WI38 (cell line): Measurements from ENCODE around the gene DENND6B.

Source experiments
- H3K4me3 ChIP-seq: 2 replicates; pipeline ENCODE4 v1.5.1; 2011; ENCODE audit warnings: low read depth, mild to moderate bottlenecking, control low read depth, low read length
- TF ChIP-seq, protein P1 (sequence below): IDR thresholded peaks from 2 replicates; pipeline ENCODE4 v1.5.1; 2012; ENCODE audit warnings: low read depth, mild to moderate bottlenecking, control low read depth, low read length

The DENND6B gene

DNA sequence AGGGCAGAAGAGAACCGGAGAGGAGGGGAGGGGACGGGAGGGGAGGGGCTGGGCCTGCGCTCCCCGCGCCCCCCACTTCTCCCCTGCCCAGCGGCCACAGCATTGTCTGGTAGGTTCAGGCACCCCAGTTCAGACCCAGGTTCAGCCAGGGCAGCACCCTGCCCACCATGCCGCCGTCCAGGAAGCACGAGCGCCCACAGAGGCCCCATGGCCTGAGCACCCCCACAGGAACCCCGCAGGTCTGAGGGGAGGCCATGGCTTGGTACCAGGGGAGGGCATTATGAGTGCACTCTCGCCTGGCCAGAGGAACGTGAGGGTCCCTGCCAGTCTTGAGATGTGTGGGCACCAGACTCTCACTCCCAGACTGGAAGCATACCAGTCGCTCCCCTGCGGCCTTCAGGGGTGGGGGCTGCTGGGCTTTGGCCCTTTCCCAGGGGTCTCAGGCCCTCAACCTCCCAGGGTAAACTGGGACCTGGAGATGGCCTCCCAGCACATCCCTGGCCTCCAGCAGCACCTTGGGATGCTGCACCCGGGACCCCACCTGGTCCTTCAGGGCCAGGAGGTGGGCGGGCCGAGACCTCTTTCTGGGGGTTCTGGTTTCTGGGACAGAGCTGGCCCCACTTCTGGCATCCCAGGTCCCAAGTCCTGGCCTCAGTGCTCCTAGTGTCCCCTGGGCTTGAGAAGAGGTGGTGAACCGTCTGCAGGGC is 18.8 kb downstream of the DENND6B start:
- H3K4me3 ChIP-seq: no peak overlapping the region
- TF ChIP-seq, protein P1, sequence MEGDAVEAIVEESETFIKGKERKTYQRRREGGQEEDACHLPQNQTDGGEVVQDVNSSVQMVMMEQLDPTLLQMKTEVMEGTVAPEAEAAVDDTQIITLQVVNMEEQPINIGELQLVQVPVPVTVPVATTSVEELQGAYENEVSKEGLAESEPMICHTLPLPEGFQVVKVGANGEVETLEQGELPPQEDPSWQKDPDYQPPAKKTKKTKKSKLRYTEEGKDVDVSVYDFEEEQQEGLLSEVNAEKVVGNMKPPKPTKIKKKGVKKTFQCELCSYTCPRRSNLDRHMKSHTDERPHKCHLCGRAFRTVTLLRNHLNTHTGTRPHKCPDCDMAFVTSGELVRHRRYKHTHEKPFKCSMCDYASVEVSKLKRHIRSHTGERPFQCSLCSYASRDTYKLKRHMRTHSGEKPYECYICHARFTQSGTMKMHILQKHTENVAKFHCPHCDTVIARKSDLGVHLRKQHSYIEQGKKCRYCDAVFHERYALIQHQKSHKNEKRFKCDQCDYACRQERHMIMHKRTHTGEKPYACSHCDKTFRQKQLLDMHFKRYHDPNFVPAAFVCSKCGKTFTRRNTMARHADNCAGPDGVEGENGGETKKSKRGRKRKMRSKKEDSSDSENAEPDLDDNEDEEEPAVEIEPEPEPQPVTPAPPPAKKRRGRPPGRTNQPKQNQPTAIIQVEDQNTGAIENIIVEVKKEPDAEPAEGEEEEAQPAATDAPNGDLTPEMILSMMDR: no peak

DNA sequence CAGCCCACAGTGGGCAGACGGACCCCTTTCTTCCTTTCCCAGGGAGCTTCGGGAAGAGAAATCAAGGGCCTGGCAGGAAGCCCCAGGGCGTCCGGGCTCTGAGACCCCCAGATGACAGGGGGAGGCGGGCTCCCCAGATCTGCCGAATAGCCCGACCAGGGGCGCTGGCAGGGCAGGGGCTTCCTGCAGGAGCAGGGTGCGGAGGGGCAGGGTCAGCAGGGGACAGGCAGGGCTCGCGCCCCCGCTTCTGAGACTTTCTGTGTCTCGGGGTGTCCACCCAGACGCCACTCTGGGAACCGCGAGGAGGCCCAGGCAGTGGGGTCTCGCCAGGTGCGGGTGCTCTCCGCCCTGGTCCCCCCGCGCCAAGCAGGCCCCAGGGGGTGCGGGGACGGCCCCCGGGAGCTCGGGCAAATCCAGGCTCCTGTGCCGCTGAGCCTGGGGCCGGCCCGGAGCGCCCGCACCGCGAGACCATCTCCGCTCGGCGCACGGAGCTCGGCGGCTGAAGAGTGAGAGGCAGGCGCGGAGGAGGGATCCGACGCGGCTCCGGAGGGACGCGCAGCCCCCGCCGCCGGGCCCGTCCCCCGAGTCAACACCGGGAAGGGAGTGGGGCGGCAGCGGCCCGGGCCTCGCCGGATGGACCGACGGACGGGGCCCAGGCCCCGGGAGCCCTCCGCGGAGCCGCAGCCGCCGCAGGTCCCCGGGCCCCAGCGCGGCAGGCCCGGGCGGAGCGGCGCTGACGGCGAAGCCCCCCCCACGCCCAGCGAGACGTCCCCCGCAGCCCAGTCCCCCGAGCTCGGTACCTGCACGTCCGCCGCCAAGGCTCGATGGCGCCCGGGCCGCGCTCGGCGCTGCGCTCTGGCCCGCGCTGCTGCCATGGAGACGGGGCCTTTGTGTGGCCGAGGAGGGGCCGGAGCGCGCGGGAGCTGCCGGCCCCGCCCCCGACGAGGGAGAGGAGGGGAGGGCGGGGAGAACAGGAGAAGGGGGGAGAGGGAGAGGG is 19.8 kb downstream of the DENND6B start, which contains the start of gene PLXNB2:
Gene PLXNB2, minus strand, starts transcription at position 894 of the 997 bp plus-strand sequence. CDS start 17,062 bp downstream, outside the sequence.
- TF ChIP-seq, protein P1: no peak
- peak within 1 kb of the TSS; percentile 94 for H3K4me3 ChIP-seq

DNA sequence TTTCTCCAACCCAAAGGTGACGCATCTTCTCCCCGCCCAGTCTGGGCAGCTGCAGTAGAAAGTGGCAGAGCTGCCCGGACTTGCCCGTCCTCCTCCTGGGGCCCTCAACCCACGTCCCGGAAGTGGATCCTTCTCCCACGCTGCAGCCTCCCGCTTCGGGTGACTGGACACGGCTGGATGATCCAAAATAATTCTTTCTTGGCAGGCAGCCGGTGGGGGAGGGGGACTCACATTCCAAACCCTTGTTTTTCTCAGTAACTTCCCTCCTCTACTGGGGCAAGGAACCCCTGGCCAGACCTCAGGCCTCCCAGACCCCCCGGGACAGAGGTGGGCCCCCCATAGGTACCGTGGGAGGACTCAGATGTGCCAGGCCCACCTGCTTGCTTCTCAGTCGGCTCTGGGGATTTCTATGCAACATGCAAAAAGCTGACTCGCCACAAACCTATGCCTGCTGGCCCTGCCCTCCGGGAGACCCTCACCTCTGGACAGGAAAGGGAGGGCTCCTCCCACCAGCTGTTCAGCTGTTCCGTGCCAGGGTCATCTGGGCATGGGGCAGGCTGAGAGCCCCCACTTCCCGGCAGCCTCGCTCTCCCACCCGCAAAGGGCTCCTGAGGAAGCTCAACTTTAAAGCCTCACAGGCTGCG is 20.8 kb downstream of the DENND6B start:
- TF ChIP-seq, protein P1: no peak
- H3K4me3 ChIP-seq: peak overlapping the region; percentile 94

DNA sequence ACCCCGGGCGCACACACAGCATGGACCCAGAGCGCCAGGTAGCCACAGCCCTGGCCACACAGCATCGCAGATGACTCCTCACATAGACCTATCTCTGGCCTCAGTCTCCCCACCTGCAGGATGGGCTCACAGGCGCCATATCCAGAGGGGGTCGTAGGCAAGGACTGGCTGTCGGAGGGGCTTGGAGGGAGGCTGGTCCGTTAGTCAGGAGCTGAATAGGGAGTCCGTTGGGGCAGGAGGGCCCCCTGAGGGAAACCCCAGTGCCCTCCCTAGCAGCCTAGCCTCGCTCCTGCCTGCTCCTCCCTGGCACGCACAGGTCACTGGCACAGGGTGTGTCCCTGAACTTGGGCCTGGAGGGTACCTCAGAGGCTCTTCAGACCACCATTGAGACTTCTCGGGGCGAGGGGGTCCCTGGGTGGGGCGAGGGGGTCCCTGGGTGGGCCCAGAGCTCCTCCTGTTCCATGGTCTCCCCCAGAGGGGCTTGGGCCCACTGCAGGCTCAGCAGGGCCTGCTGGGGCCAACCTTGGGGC is 21.4 kb downstream of the DENND6B start:
- H3K4me3 ChIP-seq: peak overlapping the region; percentile 94
- TF ChIP-seq, protein P1: no peak

DNA sequence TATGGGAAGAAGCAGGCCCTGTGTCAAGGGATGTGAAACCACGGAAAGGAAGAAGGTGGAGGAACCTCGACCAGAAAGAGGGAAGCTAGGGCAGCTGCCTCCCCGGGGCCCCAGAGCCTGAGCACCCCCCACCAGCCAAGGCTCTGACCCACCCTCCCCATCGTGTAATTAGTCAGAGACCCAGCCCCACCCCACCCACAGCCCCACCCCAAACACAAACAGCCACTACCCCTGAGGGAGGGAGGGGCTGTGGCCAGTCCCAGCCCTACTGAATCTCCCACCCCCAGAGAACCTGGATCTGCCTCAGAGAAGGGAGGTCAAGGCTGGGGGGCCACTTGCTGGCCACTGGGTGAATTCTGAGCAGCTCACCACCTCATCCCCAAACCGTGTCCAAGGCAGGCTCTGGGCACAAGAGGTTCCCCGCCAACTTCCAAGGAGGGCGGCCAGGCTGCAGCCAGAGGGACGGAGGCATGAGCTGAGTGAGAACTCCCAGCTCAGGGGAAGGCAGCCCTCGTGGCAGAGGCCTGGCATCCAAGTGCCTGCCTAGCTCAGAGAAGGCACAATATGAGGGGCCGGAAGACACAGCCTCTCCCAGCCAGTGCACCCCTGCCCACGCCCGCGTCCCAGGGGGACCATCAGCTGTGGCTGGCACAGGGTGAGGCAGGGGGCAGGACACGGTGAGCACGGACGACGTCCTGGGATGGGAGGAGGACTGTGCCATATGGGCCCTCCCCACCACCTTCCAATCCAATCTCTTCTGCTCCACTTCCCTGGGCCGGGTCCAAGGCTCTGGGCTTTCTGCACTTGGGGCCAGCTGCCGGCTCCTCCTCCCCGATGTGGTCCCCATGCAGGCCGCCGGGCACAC is 22.1 kb downstream of the DENND6B start:
- TF ChIP-seq, protein P1: no peak
- peak overlapping the region; percentile 94 for H3K4me3 ChIP-seq

DNA sequence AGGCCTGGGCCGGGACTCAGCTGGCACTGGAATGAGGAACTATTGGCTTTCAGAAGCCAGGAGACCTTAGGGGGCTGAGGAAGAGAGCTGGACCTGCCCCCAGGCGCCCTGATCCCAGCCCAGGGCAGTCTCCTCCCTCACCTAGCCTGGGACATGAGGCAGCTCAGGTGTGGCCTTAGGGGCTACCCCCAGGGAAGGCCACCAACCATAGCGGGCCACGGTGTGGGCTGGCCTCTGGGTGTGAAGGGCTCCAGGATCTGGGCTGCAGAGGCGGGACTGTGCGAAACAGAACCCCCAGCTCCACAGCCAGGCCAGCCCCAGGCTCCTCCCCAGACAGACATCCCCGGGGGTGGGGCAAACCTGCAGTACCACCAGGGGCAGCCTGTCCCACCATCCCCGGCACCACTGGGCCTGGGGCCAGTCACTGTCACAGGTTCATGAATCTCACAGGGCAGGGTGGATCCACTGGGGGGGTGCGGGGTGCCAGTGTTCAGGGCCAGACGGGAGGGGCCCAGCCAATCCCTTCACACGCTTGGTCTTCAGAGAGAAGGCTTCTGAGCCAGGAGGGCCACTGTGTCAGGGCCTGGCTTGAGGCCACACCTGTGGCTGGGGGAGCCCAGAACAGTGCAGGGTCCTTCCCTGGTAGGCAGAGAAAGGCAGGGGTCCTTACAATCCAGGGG is 22.8 kb downstream of the DENND6B start:
- H3K4me3 ChIP-seq: peak overlapping the region; percentile 24
- TF ChIP-seq, protein P1: no peak
